ENCODE measurements around the gene ILK.

Gene ILK

DNA sequence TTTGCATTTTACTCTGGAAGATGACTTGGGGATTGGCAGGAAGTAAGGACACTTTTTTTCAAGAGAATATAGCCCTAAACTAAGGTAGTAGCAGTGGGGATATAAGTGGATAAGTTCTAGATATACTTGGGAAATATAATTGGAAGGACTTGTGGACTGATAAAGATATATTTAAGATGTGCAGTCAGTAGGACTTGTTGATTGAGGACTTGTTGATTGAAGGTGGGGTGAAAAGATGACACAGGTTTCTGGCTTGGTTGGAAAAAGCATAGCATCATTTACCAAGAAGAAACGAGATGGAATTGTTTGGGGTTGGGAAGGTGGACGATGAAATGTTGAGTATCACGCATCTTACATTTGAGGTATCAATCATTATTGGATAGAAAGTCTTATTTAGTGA lies 9.9 kb downstream of the ILK start:
- peaks cover 26% of the 10 kb centered on the region for H3K36me3 ChIP-seq (ENCODE audit: control insufficient read depth, insufficient read depth, low read length)
- 95 to 97% methylated on average over 3 of the region's 3 CpGs for WGBS, 2 experiments
- H3K9me3 ChIP-seq (ENCODE audit: control insufficient read depth, low read length): no peaks in the 10 kb centered on the region
- H3K27me3 ChIP-seq (ENCODE audit: control insufficient read depth, insufficient read depth, low read length, poor library complexity, severe bottlenecking): no peaks in the 10 kb centered on the region
- H3K4me1 ChIP-seq (ENCODE audit: control insufficient read depth, insufficient read depth, low read length): peaks cover 10% of the 10 kb centered on the region
- H3K4me3 ChIP-seq (ENCODE audit: insufficient read depth, low read depth, low read length): no peak overlapping the region
- no peak overlapping the region for H3K27ac ChIP-seq (ENCODE audit: insufficient read depth, low read depth, low read length, poor library complexity, severe bottlenecking)

DNA sequence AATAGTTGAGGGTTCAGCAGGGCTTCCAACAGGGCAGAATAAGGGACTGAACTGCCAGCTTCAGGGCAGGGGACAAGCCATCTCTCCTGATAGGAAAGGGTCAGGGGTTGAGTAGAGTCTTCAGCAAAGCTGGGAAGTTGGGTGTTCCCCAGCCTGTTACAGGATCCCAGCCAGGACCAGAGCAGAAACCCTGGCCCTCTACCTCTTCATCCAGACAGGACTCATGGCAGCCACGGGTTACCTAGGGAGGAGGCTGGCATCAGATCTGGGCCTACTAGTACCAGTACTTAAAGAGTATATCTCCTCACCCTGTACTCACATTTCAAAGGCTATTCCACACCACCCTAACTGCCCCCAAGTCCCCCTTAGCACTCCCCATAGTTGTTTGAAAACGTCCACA lies 10.9 kb downstream of the ILK start:
- no peaks in the 10 kb centered on the region for H3K27me3 ChIP-seq (ENCODE audit: control insufficient read depth, insufficient read depth, low read length, poor library complexity, severe bottlenecking)
- WGBS, 2 experiments: 86 to 89% methylated on average over 2 of the region's 2 CpGs

DNA sequence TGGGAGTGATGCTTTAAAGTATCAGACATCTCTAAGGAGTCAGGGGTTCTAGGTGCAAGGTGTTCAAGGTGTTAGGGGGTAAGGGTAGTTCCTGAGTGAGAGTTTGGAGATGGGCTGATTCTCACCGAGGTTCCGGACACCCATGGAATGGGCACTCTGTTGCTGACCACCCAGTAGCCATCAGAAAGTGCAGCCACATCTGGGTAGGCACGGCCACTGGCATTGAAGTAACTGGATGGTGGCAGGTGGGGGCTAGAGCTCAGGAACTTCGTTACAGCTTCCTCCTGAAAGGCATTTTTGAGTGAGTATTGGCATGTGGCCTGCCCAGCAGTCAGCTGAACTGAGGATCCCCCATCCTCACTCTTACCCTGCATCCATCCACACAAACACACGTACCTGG lies 11.5 kb downstream of the ILK start:
- H3K4me3 ChIP-seq (ENCODE audit: insufficient read depth, low read depth, low read length): no peak overlapping the region
- H3K27ac ChIP-seq (ENCODE audit: insufficient read depth, low read depth, low read length, poor library complexity, severe bottlenecking): no peak overlapping the region
- WGBS, 2 experiments: 93 to 94% methylated on average over 5 of the region's 5 CpGs
- peaks cover 13% of the 10 kb centered on the region for H3K4me1 ChIP-seq (ENCODE audit: control insufficient read depth, insufficient read depth, low read length)
- no peaks in the 10 kb centered on the region for H3K27me3 ChIP-seq (ENCODE audit: control insufficient read depth, insufficient read depth, low read length, poor library complexity, severe bottlenecking)
- no peaks in the 10 kb centered on the region for H3K9me3 ChIP-seq (ENCODE audit: control insufficient read depth, low read length)
- peaks cover 11% of the 10 kb centered on the region for H3K36me3 ChIP-seq (ENCODE audit: control insufficient read depth, insufficient read depth, low read length)

More for the DNA sequence above, 10.9 kb downstream of the ILK start:
- Histone ChIP-seq H3K27ac (ENCODE audit: insufficient read depth, low read depth, low read length, poor library complexity, severe bottlenecking) (no peak overlapping the region), H3K4me3 (ENCODE audit: insufficient read depth, low read depth, low read length) (no peak overlapping the region), H3K4me1 (ENCODE audit: control insufficient read depth, insufficient read depth, low read length) (peaks cover 13% of the 10 kb centered on the region), H3K9me3 (ENCODE audit: control insufficient read depth, low read length) (no peaks in the 10 kb centered on the region), H3K36me3 (ENCODE audit: control insufficient read depth, insufficient read depth, low read length) (peaks cover 17% of the 10 kb centered on the region)

- Histone ChIP-seq H3K27me3 (ENCODE audit: control insufficient read depth, insufficient read depth, low read length, poor library complexity, severe bottlenecking) (no peaks in the 10 kb centered on the region), H3K9me3 (ENCODE audit: control insufficient read depth, low read length) (no peaks in the 10 kb centered on the region), H3K27ac (ENCODE audit: insufficient read depth, low read depth, low read length, poor library complexity, severe bottlenecking) (no peak overlapping the region), H3K36me3 (ENCODE audit: control insufficient read depth, insufficient read depth, low read length) (peaks cover under 1% of the 10 kb centered on the region), H3K4me3 (ENCODE audit: insufficient read depth, low read depth, low read length) (no peak overlapping the region), H3K4me1 (ENCODE audit: control insufficient read depth, insufficient read depth, low read length) (peaks cover 17% of the 10 kb centered on the region)
- WGBS, 2 experiments: 87 to 92% methylated on average over 9 of the region's 9 CpGs
Observed at GRCh38 chr11:6615882-6616585, 12.5 kb downstream of the ILK start.

DNA sequence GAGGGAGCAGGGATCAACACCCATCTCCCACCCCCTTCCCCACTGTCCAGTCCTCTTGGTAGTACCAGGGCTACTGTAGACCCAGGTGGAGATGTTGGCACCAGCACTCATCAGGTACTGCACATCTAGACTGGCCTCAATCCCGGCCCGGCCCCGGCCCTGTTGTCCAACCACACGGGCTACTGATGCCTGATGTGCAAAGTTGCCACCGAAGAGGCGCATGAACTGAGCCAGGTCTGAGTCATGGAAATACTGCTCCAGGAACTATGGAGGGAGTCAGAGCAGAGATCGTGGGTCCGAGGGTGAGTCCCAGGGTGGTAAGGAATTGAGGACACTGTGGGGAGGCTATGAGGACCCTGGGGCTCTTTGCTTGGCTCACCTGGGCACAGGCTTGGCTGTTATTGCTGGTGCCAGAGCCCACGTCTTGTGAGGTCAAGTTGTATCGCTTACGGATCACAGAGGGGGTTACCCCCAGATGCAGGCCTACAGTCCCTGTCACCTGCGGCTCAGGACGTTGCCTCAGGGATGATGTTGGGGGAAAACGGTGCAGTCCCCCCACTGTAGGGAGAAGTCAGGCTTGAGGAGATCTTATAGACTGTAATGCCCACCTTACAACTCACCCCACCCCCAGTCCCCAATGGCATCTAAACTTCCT lies 13.1 kb downstream of the ILK start:
- Histone ChIP-seq H3K4me1 (ENCODE audit: control insufficient read depth, insufficient read depth, low read length) (peaks cover 15% of the 10 kb centered on the region), H3K4me3 (ENCODE audit: insufficient read depth, low read depth, low read length) (no peak overlapping the region), H3K9me3 (ENCODE audit: control insufficient read depth, low read length) (no peaks in the 10 kb centered on the region), H3K27ac (ENCODE audit: insufficient read depth, low read depth, low read length, poor library complexity, severe bottlenecking) (no peak overlapping the region), H3K27me3 (ENCODE audit: control insufficient read depth, insufficient read depth, low read length, poor library complexity, severe bottlenecking) (no peaks in the 10 kb centered on the region), H3K36me3 (ENCODE audit: control insufficient read depth, insufficient read depth, low read length) (no peaks in the 10 kb centered on the region)
- 93% methylated on average over 14 of the region's 14 CpGs for WGBS, 2 experiments

DNA sequence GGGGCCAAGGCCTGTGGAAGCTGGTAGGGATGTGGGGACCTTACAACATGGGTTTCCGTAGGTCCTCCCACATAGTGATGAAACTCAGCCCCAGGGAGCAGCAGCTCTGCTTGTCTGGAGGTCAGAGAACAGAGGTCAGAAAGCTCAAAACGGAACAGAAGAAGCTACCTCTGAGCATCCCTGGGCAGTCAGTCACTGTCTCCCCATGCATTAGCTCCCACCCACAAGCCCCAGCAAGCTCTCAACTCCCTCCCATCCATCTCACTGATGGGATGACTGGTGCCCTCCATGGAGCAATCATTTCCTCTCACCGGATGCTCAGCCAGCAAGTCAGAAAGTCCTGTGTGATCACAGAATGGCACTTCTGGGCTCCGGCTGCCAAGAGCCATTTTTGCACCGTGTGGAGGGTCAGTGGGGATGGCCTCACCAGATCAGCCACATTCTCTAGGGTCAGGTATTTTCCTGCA lies 13.8 kb downstream of the ILK start:
- no peaks in the 10 kb centered on the region for H3K36me3 ChIP-seq (ENCODE audit: control insufficient read depth, insufficient read depth, low read length)
- H3K27me3 ChIP-seq (ENCODE audit: control insufficient read depth, insufficient read depth, low read length, poor library complexity, severe bottlenecking): no peaks in the 10 kb centered on the region
- H3K4me3 ChIP-seq (ENCODE audit: insufficient read depth, low read depth, low read length): no peak overlapping the region
- H3K27ac ChIP-seq (ENCODE audit: insufficient read depth, low read depth, low read length, poor library complexity, severe bottlenecking): no peak overlapping the region
- WGBS, 2 experiments: 89 to 94% methylated on average over 5 of the region's 5 CpGs
- H3K9me3 ChIP-seq (ENCODE audit: control insufficient read depth, low read length): no peaks in the 10 kb centered on the region
- H3K4me1 ChIP-seq (ENCODE audit: control insufficient read depth, insufficient read depth, low read length): peaks cover 15% of the 10 kb centered on the region

GRCh38 chr11:6618117-6619003 lies 14.8 kb downstream of the ILK start:
- Histone ChIP-seq H3K4me3 (ENCODE audit: insufficient read depth, low read depth, low read length) (peak overlapping the region; percentile 82), H3K4me1 (ENCODE audit: control insufficient read depth, insufficient read depth, low read length) (peaks cover 15% of the 10 kb centered on the region), H3K9me3 (ENCODE audit: control insufficient read depth, low read length) (no peaks in the 10 kb centered on the region), H3K27me3 (ENCODE audit: control insufficient read depth, insufficient read depth, low read length, poor library complexity, severe bottlenecking) (no peaks in the 10 kb centered on the region), H3K36me3 (ENCODE audit: control insufficient read depth, insufficient read depth, low read length) (no peaks in the 10 kb centered on the region), H3K27ac (ENCODE audit: insufficient read depth, low read depth, low read length, poor library complexity, severe bottlenecking) (no peak overlapping the region)
- 60 to 64% methylated on average over 15 of the region's 15 CpGs for WGBS, 2 experiments

DNA sequence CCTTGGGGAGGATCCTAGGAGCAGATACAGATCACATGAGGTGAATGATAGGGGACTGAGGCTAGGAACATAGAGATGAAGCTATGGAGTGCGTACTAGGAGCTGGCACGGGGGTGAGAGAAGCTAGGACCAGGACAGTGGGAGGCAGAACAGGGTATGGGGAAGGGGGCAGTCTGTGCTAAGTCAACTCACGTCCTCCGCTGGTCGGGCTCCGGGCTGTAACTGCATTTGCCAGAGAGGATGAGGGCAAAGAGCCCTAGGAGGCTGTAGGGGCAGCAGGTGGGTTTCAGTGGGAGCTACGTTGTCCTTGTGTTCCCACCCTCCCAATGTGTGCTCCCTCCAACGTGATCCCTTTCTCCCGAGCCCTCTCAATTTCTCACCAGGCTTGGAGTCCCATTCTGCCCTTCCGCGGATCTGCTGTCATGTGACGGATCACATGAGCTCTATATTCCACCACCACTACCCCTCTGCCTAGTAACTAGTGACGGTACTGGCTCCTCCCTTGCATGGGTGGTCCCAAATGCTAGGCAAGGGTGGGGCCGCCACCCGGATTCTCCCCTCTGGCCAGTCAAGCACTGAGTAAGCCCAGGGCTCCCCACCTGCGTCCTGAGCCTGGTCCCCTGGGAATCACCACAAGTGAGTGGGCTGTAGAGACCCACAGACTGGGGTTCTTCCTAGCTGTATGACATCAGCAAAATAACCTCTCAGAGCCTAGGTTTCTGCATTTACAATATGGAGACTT lies 15.6 kb downstream of the ILK start, which contains the start of gene TPP1:
TPP1 (minus strand) TSS at position 419 of the 742 bp plus-strand sequence; CDS start at position 397, 22 bp downstream.
- 1% methylated on average over 16 of the region's 16 CpGs for WGBS, 2 experiments
- Histone ChIP-seq H3K27ac (ENCODE audit: insufficient read depth, low read depth, low read length, poor library complexity, severe bottlenecking) (no peak within 1 kb of the TSS), H3K4me3 (ENCODE audit: insufficient read depth, low read depth, low read length) (peak within 1 kb of the TSS; percentile 82), H3K27me3 (ENCODE audit: control insufficient read depth, insufficient read depth, low read length, poor library complexity, severe bottlenecking) (no peaks in the 10 kb centered on the region), H3K36me3 (ENCODE audit: control insufficient read depth, insufficient read depth, low read length) (no peaks in the 10 kb centered on the region), H3K4me1 (ENCODE audit: control insufficient read depth, insufficient read depth, low read length) (peaks cover 15% of the 10 kb centered on the region), H3K9me3 (ENCODE audit: control insufficient read depth, low read length) (no peaks in the 10 kb centered on the region)

GRCh38 chr11:6620636-6621035 lies 17.1 kb downstream of the ILK start:
- H3K4me3 ChIP-seq (ENCODE audit: insufficient read depth, low read depth, low read length): no peak overlapping the region
- peaks cover 15% of the 10 kb centered on the region for H3K4me1 ChIP-seq (ENCODE audit: control insufficient read depth, insufficient read depth, low read length)
- no peak overlapping the region for H3K27ac ChIP-seq (ENCODE audit: insufficient read depth, low read depth, low read length, poor library complexity, severe bottlenecking)
- H3K9me3 ChIP-seq (ENCODE audit: control insufficient read depth, low read length): no peaks in the 10 kb centered on the region
- no peaks in the 10 kb centered on the region for H3K27me3 ChIP-seq (ENCODE audit: control insufficient read depth, insufficient read depth, low read length, poor library complexity, severe bottlenecking)
- peaks cover 3% of the 10 kb centered on the region for H3K36me3 ChIP-seq (ENCODE audit: control insufficient read depth, insufficient read depth, low read length)
- 85 to 91% methylated on average over 1 of the region's 1 CpG for WGBS, 2 experiments

Data from ectodermal cell (in vitro differentiated cells).